HG03439 (cell line): ENCODE measurements around the gene THRB.
A peak's percentile ranks its signal among the peaks of the same experiment; 100 is the strongest.

Source experiments
- ATAC-seq: cut with Tn5 transposase; IDR thresholded peaks from one replicate; pipeline ENCODE4 v1.9.1; 2021; ENCODE audit warnings: mild to moderate bottlenecking, moderate library complexity; ENCODE audit not compliant: unreplicated experiment

THRB gene

DNA sequence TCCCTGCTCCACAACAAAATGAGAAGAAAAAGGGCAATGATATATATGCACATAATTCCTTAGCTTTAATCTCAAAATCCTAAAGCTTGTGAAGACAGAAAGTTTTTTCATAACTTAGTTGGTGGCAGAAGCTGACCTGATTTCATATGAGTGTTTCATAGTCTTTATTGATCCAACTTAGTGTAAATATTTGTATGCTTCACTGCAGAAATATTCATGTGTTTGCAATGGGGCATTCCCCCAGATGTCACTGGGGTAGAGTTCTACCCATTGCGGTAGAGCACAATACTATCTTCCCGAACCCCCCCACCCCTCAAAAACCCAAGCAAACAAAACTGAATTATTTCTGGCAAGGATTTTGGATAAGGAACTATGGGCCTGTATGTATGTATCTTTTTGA, 221.2 kb downstream of the THRB start:
- no peak for ATAC-seq

DNA sequence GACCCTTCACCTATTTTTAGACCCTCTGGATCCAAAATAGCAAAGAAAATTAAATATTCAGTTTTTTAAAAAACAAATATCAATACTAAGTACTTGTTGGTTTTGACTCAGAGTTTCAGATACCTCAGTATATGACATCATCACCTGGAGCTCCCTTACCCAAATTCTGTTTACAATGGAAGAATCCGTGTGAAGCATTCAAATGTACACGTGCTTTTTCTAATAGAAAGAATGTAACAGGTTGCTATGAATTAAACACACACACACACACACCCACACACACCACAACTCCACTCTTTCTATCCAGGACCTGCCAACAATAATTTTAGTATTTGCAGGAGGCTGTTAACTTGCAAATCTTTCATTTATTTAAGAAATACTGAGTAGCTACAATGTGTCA, 221.8 kb downstream of the THRB start:
- no peak for ATAC-seq

DNA sequence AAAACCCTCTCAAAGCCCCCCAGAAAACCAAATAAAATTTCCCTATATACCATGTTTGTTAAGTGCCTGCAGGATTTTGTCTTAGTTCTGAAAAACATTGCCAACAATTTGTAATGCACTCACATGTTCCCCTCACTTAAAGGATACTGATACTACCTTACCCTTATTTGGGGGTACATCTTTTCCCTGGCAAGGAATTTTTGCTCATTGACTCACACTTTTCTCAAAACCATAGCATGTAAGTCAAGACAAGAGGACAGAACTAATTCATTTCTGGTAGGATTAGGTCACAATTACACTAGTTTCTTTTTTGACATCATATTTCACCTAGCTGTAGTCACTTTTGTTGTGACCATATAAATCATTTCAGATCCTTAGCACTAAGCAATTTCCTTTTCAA, 222.2 kb downstream of the THRB start:
- ATAC-seq = no peak

DNA sequence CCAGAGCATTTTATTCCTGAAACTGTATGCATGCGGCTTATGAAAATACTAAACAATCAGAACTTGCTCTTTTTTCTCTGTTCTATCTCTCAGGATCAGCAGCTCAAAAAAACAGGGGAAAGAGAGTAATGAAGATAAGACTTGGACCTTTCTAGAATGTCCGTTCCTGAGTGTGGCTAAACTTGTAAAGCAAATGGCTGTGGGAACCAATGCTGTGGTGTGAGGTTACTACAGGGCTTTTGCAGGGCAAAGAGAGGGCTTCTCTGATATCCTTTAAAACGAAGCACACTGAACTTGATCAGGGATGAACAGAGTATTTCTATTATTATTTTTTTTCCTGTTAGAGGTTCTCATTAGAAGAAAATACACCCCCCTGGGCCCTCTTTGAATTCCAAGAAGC, 223.4 kb downstream of the THRB start:
- no peak for ATAC-seq

DNA sequence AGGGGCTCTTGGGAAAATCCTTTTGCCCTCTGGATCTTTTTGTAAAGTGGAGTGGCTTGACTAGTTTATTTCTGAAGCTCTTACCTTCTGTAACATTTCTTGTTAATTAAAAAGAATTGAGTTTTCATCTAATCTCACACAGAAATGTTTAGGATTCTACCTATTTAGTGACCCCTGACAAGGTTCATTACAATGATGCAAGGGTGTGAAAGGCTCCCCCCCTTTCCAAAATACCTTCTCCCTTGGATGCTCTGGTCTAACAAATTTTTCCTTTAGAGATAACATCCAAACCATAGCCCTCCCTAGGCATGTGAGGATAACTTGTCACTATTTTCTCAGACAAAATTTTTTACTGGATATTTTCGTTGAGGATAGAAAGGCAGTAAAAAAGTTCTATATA, 223.9 kb downstream of the THRB start:
- ATAC-seq = no peak

DNA sequence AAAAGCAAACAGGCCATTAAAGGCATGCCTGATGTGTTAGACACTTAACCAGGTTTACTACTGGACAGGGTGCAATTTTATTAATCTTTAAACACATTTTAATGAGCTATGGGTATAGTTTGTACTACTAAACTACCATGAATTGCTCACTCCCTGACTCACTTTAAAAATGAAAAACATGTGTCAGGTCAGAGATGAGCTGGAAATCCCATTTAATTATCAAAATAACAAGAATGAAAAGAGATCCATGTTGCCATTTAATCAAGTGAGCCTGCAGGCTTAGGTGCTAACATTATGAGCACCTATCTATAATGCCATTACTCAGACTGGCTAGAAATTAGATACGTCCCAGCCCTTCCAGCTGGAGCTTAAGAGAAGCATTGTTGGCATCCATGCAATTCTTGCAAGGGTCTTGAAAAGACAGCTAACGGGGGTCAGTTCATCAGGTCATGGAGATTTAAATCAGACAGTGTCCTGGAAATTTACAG, 224.4 kb downstream of the THRB start:
- no peak for ATAC-seq

DNA sequence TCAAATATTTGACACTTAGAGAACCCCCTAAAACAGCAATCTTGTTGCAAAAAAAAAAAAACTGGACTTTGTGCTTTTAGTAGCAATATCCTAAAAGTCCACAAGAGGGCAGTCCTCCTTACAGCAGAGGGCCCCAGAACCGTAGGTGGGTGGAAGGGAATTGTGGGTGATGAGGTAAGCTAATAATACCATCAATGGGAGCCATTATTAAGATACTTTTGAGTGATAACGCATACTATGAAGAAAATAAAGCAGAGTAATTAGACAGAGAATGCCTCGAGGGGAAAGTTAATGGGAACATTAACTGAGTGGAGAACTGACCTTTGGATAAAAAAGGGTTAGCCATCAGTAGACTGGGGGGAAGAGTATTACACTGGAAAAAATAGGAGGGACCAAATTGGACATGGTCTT, 229.9 kb downstream of the THRB start:
- ATAC-seq = peak; percentile 84

DNA sequence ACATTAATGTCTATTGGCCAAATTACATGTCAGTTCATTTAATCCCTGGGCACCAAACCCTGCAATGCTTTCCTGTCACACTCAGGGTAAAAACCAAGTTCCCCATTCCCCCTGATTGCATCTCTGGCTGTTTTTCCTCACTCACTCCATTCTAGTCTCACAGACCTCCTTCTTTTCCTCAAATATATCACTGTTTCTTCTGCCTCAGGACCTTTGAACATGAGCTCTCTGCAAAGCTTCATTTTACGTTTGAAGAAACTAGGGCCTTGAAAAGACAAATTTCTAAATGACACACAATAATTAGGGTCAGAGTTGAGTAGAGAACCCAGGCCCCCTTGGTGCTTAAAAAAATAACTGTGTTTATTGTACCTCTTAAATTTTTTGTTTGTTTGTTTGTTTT, 230.6 kb downstream of the THRB start:
- ATAC-seq = no peak

DNA sequence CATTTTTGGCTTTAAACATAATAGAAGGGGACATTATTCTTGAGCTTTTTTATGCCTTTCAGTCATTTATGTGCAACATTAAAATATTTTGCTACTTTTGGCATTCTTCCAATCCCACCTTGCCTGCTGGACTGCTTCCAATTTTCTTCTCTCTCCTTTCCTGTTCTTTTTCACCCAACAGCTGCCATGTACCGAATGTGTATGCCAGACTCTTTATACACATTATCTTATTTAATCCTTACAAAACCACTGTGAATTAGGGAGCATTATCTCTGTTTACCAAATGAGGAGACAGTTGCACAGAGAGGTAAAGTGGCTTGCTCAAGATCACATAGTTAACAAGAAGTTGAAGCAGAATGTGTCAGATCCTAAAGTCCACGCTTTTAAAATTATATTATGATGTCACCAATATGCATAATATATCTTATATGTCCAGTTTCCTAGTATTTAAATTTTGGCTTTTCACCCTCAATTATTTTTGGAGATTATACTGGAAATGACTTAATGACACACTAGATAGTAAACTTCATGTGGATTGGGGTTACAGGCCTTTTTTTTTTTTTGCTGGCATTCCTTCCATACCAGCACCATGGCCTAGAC, 231.5 kb downstream of the THRB start:
- no peak for ATAC-seq

DNA sequence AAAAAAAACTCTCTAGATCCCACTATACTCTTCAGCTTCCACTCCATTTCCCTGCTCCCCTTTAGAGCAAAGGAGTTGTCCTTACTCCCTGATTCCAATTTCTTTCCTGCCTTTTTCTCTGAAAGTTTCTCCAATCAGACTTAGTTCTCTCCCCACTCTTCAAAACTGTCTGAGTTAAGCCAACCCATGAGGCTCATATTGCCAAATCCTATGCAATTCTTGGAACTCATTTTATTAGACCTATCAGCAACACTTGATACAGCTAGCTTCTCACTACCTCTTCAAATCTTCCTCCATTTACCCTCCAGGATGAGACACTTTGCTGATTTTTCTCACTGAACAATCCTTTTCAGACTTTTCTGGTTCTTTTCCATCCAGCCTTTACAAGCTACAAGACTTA, 233.1 kb downstream of the THRB start:
- ATAC-seq = no peak

DNA sequence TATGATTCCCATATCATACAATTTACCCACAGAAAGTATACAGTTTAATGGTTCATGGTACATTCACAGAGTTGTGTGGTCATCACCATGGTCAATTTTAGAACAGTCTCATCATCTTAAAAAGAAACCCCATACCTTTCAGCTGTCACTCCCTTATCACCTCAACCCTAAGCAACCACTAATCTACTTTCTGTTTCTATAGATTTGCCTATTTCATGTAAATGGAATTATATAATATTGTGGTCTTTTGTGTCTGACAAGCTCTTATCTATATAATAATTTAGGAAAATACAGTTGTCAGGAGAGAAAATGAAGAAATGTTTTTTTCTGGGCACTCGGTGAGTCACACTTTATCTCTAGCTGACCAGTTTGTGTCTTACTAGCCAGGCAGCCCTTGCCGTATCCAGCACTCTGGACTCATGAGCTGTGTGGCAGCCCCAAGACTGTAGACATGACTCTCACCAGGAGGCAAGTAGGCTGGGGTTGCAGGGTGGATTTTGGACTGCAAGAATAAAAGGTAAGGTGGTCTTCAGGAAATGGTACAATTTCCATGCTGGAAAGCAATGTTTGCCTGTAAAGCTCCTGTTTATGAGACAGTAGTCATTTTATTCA, 234.6 kb downstream of the THRB start:
- no peak for ATAC-seq

DNA sequence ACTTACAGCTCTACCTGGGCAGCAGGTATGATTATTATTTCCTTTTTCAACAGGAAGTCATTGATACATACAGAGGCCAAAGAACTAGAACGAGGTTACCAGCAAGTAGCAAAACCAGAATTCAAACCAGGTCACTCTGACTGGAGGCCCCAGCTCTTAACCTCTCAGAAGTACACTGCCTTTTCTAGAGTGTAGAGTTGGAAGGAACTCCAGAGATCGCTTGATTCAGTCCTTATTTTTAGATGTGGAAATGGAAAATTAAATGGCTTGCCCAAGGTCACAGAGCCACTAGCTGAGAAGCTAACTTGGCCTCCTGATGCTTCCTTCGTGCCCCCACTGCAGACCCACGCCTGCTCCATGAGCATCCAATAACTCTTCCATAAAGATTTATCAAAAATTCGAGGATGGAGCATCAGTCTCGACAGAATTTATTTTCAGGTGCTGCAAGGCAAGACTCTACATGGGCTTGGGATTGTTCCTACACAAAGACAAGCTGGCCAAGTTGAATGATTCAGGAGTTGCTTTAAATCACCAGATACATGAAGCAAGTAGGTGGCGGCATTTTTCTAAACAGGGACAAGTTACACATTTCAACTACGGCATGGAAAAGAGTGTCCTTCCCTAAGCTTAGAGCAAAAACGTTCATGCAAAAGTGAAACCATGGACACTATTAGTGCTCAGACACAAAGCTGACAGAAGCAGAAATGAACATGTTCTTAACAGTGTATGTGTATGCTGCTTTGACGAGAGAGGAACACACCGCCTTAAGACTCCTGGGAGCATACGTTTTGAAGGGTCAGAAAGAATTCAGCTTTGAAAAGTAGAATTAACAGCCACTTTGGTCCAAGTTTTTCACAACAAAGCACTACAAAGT, 235.7 kb downstream of the THRB start:
- no peak for ATAC-seq

DNA sequence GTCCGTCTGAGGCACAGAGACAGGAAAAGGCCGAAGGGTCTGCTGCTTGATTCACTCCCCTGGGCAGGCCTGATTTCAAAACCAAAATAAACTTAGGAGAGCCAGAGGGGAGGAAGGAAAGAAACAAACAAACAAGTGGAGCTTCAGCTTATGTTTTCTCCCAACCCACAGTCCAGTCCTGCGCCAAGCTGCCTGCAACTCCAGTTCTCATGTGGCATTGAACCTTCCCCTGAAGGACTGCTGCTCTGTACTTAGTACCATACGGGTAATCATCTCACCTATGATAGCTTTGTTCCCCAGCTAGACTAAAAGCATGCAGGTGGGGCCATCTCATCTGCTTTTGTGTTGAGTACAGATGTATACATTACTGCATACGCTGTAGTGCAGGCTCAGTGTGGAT, 236.4 kb downstream of the THRB start:
- no peak for ATAC-seq

DNA sequence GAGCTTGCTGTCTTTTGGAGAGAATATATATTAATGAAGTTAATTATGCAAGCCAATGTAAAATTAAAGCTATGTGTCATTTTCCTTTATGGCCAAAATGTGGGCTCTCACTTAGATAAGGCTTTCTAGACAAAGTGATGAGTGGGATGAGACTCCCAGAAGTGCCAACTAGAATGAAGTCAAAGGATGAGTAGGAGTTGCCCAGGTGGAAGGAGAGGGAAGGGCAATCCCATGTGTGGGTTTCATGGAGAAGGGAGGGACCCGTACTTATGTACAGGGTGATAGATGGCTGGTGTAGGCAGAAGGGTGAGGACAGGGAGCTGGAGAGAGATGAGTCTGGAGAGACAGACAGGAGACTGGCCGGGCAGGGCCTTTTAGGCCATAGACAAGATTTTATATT, 239.2 kb downstream of the THRB start:
- ATAC-seq = no peak

DNA sequence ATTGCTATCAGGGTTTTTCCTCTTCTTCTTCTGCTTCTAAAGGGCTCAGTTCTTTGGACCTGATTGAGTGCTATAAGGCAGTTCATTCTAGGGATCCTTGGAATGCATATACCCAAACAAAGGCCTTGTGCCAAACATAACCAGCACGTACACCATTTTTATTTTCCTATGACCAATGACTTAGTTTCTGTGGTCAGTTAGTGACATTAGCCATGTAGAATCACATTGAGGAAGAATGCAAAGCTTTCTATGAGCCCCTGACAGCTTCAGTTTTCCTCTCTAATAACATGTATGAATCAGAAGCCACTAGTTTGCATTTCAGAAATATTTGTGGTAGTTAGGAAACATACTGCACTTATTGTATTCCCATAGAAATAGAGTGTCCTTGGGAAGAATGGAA, 240.0 kb downstream of the THRB start:
- ATAC-seq = no peak

DNA sequence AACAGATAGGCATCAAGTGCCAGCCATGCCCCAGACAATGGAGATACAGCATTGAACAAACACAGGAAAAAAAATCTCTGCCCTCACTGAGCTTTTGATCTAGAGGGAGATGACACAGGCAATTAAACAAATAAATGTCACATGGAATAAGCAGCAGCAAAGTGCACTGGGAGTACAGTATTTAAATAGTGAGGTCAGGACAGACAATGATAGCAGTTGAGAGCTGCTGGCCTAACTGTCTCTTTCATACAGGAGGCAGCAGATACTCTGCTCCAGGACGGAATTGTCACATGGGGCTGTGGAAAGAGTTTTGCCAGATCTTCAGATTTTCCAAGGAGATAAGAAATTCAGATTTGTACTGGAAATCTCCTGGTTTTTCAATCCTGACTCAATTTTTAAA, 241.3 kb downstream of the THRB start:
- no peak for ATAC-seq

DNA sequence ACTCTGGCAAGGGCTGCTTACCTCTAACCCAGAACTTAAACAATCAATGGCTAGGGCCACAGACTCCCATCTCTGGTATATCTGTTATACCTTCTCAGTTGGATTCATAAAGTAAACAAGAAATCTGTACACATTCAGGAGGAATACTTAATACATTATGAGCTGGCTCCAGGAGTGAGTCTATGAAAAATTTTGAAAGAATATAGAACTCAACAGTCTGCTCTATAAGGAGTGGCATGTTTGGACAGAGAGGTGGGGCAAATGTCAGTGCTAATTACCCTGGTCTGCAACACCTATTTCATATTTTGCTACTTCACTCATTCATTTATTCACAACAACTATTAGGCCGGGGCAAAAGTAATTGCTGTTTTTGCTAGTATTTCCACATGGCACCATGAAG, 245.1 kb downstream of the THRB start:
- no peak for ATAC-seq

DNA sequence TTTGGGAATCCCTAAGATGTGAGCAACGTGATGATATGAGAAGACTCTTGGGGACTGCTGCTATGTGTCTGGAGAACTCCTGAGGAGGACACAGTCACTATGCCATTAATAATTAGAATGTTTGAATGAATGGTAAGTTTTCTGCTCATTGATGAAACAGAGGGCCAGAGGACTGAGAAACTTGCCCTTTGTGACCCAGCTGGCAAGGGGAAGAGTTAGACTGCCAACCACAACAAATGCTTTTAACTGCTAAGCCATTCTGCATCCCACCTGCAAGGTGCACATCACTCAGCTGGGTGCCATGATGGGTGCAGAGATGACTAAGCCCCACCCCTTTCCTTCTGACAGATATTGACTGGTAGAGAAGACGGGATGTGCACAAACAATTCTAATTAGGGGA, 249.6 kb downstream of the THRB start:
- no peak for ATAC-seq

DNA sequence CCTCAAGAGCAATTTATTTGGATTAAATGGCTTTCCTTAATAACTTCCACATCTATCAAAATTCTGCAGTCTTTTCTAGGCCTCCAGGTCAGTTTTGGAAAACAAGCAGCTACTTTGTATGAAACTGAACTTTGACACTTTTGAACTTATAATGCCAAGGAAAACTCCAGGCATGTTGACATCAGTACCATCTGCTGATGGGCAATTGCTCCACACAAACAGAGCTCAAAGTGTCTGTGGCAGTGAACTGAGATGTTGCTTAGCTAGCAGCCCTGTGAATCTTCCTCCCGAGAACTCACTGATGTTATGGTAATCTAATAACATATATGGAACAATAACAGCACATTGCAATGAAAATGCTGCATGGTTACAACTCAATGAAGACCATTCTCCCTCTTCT, 250.2 kb downstream of the THRB start:
- no peak for ATAC-seq

DNA sequence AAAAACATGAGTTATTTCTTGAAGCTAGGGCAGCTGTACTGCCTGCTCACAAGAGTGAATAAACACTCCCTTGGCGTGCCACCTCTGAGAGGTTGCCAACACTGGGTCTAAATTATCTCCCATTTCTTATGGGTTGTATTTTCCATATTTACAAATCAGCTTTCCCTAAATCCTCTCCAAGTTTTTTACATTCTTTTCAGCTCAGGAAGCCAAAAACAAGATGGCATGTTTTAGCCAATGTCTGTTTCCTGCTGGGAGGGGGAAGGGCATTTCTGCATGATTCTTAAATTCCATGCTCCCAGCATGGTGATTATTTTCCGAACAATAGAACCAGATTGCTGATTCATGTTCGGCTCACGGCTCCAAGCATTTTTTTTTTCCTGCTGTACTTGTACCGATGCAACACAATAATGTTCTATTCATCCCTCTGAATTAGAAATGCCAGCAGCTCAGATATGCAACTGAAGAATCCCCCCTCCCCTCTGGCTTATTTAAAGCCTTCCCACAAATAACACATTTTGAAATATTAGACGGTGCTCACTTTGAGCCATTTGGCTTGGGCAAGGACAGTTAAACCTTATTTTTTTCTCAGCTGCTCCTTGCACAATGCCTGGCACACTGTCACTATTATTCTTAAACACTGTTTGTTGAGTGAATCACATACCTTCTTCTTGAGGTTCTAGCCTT, 252.5 kb downstream of the THRB start:
- ATAC-seq = no peak

DNA sequence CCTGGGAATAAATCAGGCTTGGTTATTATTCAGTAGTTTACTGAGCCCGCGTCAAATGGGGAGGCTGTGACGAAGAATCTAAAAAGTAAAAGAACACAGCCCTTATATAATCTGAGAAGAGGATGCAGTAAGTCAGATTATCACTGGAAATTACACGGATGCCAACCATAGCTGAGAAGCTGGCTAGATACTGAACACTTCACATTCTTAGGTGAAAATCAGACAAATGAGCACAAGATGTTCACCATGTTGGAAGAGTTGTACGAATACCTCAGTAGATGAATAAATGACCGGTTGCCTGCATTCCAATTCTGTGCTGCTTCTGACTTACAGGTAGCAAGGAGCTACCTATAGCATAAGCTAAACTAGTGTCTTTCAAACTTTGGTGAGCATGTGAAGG, 254.3 kb downstream of the THRB start:
- no peak for ATAC-seq
